ENCODE results near the gene TMEM198. TPM values are rescaled to one million over a fixed set of nuclear protein-coding genes. Genes with fewer than 3 reads are reported as not detected.

TMEM198 gene
- total RNA-seq, 2 donors from 2014 or later, result 3.3 to 5.7 TPM

- TF ChIP-seq CTCF (IDR thresholded peaks at IDR 0.05) (no peak), POLR2A (IDR thresholded peaks at IDR 0.05) (no peak)
- Histone ChIP-seq H3K27me3 (peaks cover 0 to 16% of the 10 kb centered on the region in 2 donors), H3K36me3 (replicated peaks in 1 of 2; ENCODE audit: insufficient read depth in 1 of 2, low read depth in 2 of 2) (no peaks in the 10 kb centered on the region), H3K4me1 (peaks cover 26% of the 10 kb centered on the region), H3K27ac (no peak overlapping the region), H3K9me3 (no peaks in the 10 kb centered on the region), H3K4me3 (no peak overlapping the region)
- ATAC-seq (no peak), DNase-seq (no peak)
- WGBS, 2 donors, result 10 to 15% methylated on average over 14 of the region's 16 CpGs
- intact Hi-C loops (cut with DNase I), result no loop called here
These were observed 31.2 kb upstream of the TMEM198 start for GRCh38 chr2:219512524-219513216.

- no peak for ATAC-seq
- Histone ChIP-seq H3K36me3 (replicated peaks in 1 of 2; ENCODE audit: insufficient read depth in 1 of 2, low read depth in 2 of 2) (no peaks in the 10 kb centered on the region), H3K9me3 (no peaks in the 10 kb centered on the region), H3K4me1 (peaks cover 26% of the 10 kb centered on the region), H3K27ac (no peak overlapping the region), H3K27me3 (peaks cover 0 to 16% of the 10 kb centered on the region in 2 donors), H3K4me3 (no peak overlapping the region)
- intact Hi-C loops (cut with DNase I), result no loop called here
- TF ChIP-seq CTCF (IDR thresholded peaks at IDR 0.05) (no peak), POLR2A (IDR thresholded peaks at IDR 0.05) (no peak)
- no peak for DNase-seq
- 17 to 24% methylated on average over 4 of the region's 4 CpGs for WGBS, 2 donors
These were observed 30.0 kb upstream of the TMEM198 start for GRCh38 chr2:219513787-219514186.

GRCh38 chr2:219514196-219514761 lies 29.5 kb upstream of the TMEM198 start, which contains the start of gene ASIC4:
TSS of gene ASIC4 (plus strand) at chr2:219514482. CDS start at chr2:219514725, 243 bp downstream.
- TF ChIP-seq CTCF (IDR thresholded peaks at IDR 0.05) (no peak), POLR2A (IDR thresholded peaks at IDR 0.05) (no peak)
- Histone ChIP-seq H3K4me3 (no peak within 1 kb of the TSS), H3K4me1 (peaks cover 22% of the 10 kb centered on the region), H3K27ac (no peak within 1 kb of the TSS), H3K36me3 (replicated peaks in 1 of 2; ENCODE audit: insufficient read depth in 1 of 2, low read depth in 2 of 2) (no peaks in the 10 kb centered on the region), H3K9me3 (no peaks in the 10 kb centered on the region), H3K27me3 (peaks cover 0 to 16% of the 10 kb centered on the region in 2 donors)
- WGBS, 2 donors, result 0 to 12% methylated on average over 2 to 30 of the region's 31 CpGs
- DNase-seq, result no peak
- intact Hi-C loops (cut with DNase I), result no loop called here
- no peak for ATAC-seq

- Histone ChIP-seq H3K27me3 (peaks cover 0 to 16% of the 10 kb centered on the region in 2 donors), H3K27ac (no peak overlapping the region), H3K4me3 (no peak overlapping the region), H3K36me3 (replicated peaks in 1 of 2; ENCODE audit: insufficient read depth in 1 of 2, low read depth in 2 of 2) (no peaks in the 10 kb centered on the region), H3K9me3 (no peaks in the 10 kb centered on the region), H3K4me1 (peaks cover 16% of the 10 kb centered on the region)
- TF ChIP-seq CTCF (IDR thresholded peaks at IDR 0.05), result no peak
- TF ChIP-seq POLR2A (IDR thresholded peaks at IDR 0.05), result no peak
- DNase-seq (no peak), ATAC-seq (no peak)
- intact Hi-C loops (cut with DNase I), result no loop called here
- WGBS, 2 donors, result 91 to 100% methylated on average over 2 to 19 of the region's 21 CpGs
These were observed 29.0 kb upstream of the TMEM198 start for GRCh38 chr2:219514836-219515235.
